Skin epidermis (tissue), 12 donors: Measurements from ENCODE around the gene TUBB2B.
"Not testable (repeated sequence)": the region's sequence is repeated elsewhere in the genome, so short reads cannot be mapped to it uniquely, and the experiment has no call there.

Experiments
- H3K27ac ChIP-seq, 21 experiments: fragments of 200-600 bp; sonication (generic) in 11 of 21; one replicate each; pipeline ENCODE4 v1.5.0; 2020; ENCODE audit warnings: mild to moderate bottlenecking in 3 of 21, inconsistent platforms in 2 of 21, moderate library complexity in 2 of 21
- H3K4me3 ChIP-seq, 7 experiments: fragments of 200-600 bp; sonication (generic) in 2 of 7; one replicate each; pipeline ENCODE4 v1.5.0; 2020; ENCODE audit warnings: inconsistent platforms in 2 of 7, mild to moderate bottlenecking in 2 of 7, moderate library complexity in 1 of 7

The TUBB2B gene

GRCh38 chr6:3220366-3220765 is 7.1 kb downstream of the TUBB2B start:
- Histone ChIP-seq H3K27ac (no peak overlapping the region), H3K4me3 (no peak overlapping the region)

GRCh38 chr6:3218266-3218665 is 9.2 kb downstream of the TUBB2B start:
- no peak overlapping the region for H3K27ac ChIP-seq
- no peak overlapping the region for H3K4me3 ChIP-seq

DNA sequence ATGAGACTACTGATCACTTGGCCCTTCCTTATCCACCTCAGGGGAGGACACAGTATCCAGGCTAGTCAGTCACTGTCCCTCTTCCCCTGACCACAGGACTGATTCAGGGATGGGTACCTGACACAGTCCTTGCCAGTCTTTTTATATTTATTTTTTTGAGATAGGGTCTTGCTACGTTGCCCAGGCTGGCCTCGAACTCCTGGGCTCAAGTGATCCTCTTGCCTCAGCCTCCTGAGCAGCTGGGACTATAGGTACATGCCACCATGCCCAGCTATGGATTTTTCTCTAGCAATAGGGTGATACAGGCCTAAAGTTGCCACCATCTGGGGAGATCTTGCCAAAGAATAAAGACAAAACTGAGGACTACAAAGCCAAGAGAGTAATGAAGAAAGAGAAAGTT is 10.2 kb downstream of the TUBB2B start:
- Histone ChIP-seq H3K4me3 (no peak overlapping the region), H3K27ac (no peak overlapping the region)

- Histone ChIP-seq H3K4me3 (no peak overlapping the region), H3K27ac (no peak overlapping the region)
Observed at GRCh38 chr6:3214898-3215297, 12.6 kb downstream of the TUBB2B start.

GRCh38 chr6:3213334-3213695 is 14.1 kb downstream of the TUBB2B start:
- Histone ChIP-seq H3K27ac (no peak overlapping the region), H3K4me3 (no peak overlapping the region)

- H3K27ac ChIP-seq: no peak overlapping the region
Observed at GRCh38 chr6:3212261-3212660, 15.2 kb downstream of the TUBB2B start.

DNA sequence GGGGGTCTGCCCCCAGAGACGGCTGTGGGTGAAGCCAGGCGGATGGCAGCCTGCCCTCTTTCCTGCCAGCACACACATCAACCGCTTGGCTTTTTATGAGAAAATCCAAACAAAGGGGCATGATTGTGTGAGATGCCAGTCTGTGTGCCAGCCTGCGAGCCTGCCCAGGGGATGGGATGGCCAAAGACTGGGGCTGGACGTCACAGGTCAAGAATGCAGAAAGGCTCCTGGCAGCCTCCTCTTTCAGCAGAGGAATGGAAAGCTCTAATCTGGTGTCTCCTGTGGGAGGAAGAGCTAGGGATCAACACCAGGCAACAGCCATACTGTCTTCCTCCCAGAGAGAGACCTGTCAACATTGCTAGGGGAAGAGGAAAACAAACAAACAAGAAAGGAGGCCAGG is 15.8 kb downstream of the TUBB2B start:
- peak overlapping the region in 1 of 21 experiments; percentile 19 for H3K27ac ChIP-seq
- no peak overlapping the region for H3K4me3 ChIP-seq

More at GRCh38 chr6:3212261-3212660, 15.2 kb downstream of the TUBB2B start:
- H3K4me3 ChIP-seq: no peak overlapping the region

- H3K27ac ChIP-seq: peak overlapping the region in 12 of 21 experiments; percentile 42 to 91 (median 86)
- H3K4me3 ChIP-seq: no peak overlapping the region
Observed at GRCh38 chr6:3210024-3210610, 17.3 kb downstream of the TUBB2B start.

GRCh38 chr6:3209114-3210023 is 18.1 kb downstream of the TUBB2B start:
- Histone ChIP-seq H3K4me3 (no peak overlapping the region), H3K27ac (peak overlapping the region in 20 of 21 experiments; percentile 14 to 91 (median 82))

DNA sequence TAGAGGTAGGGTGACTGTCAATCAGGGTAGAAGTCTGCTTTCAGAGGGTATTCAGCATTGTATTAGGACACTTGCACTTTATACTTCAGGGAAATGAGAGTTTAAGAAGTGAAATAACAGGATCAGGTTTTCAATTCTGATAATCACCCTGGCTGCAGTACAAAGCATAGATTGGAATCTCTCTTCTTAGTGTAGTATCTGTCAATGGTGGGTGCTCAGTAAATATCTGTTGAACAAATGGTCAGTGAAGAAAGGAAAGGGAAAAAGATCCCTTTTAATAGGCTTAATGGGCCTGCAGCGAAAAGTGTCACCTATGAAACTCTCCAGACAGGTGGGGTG is 18.7 kb downstream of the TUBB2B start:
- Histone ChIP-seq H3K27ac (peak overlapping the region in 20 of 21 experiments; percentile 62 to 91 (median 82)), H3K4me3 (no peak overlapping the region)

DNA sequence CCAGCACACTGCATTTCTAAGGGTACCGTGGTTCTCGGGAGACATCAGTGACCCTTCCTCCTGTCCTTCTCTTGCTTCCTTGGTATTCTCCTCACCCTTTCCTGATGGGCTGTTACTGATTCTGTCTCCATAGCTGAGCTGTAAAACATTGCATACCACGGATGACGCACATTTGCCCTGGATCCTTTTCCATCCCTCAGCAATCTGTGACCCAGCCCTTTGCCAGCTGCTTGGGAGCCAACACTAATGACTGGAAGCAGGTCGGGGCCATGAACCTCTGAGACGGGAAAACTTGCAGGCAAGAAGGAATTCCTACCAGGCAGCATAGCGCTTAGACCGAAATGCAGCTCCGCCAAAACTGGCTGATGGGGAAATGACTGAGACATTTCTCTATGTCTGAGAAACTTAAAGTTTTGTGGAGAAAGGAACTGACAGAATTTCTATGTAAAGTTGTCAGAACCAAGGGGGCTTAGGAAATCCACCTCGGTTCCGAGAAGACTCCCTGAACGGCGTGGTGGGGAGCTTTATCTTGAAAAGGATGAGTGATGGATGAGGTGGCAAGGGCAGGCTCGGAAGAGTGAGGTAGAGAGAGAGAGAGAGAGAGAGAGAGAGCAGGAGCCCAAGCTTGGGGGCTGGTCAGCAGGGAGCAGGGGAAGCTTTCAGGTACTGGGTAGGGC is 19.2 kb downstream of the TUBB2B start:
- no peak overlapping the region for H3K4me3 ChIP-seq
- peak overlapping the region in 20 of 21 experiments; percentile 62 to 91 (median 82) for H3K27ac ChIP-seq

GRCh38 chr6:3206339-3207015 is 21.0 kb downstream of the TUBB2B start:
- no peak overlapping the region for H3K4me3 ChIP-seq
- H3K27ac ChIP-seq: peak overlapping the region in 16 of 21 experiments; percentile 13 to 91 (median 73)

- no peak overlapping the region for H3K4me3 ChIP-seq
- peak overlapping the region in 18 of 21 experiments; percentile 22 to 91 (median 67) for H3K27ac ChIP-seq
Observed at GRCh38 chr6:3205913-3206312, 21.5 kb downstream of the TUBB2B start.

DNA sequence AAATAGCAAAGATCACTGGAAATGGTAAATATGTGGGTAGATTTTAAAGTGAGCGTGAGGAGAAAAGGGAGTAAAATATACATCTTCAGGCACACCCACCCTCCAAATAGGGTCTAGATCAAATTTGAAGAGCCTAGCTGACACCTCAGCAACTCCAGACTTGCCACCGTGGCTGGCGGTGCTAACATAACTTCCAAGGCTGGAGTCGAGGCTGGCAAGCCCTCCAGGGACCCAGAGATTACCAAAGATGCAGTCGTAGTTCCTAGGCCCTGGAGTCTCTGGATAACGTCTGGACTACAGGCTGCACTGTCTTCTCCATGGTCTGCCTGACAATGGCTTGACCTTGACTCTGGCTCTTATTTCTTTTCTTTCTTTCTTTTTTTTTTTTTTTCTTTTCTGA is 22.5 kb downstream of the TUBB2B start:
- peak overlapping the region in 2 of 21 experiments; percentile 59 to 69 for H3K27ac ChIP-seq
- no peak overlapping the region for H3K4me3 ChIP-seq

DNA sequence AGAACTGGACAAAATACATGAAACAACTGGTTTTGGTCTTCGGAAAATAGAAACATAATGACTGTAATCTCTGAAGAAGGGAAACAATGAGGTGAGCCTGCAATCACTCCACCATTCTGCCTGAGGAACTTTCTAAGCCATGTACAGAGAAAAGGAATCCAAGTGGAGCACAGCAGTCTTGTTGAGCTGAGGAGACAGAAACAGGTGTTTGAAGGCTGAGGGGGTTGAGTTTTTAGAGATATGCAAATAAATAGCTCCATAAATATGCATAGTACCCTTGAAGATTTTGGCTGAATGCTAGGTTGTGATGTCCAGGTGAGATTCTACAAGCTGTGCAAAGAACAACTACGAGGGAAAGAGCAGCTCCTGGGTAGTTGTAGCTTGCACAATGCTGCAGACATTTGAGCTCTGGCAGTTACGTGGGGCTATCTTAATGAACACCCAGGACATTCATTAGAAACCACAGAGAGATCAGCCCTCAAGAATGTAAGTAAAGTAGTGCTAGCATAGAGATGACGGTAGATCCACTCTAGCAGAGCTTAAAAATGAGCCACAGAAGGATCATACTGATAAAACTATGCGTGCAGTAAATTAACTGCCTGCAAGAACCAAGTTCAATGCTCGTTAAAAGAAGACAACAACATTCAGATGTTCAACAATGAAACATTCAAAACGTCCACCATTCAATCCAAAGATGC is 24.3 kb downstream of the TUBB2B start:
- no peak overlapping the region for H3K27ac ChIP-seq

GRCh38 chr6:3201388-3201787 is 26.1 kb downstream of the TUBB2B start:
- Histone ChIP-seq H3K27ac (no peak overlapping the region), H3K4me3 (no peak overlapping the region)

More for the DNA sequence above, 24.3 kb downstream of the TUBB2B start:
- no peak overlapping the region for H3K4me3 ChIP-seq

DNA sequence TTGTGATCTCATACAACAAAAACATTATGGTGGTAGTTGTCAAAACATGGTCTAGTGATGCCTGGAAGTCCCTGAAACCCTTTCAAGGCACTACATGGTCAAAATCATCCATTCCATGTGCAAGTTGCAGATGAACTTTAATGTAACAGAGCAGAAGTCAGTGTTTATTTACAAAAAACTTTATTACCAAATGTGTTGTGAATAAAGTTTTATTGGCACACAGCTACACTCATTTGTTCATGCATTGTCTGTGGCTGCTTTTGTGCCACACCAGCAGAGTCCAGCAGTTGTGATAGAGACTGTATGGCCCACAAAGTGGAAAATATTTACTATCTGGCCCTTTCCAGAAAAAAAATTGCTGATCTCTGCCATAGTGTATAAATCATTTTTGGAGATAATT is 26.8 kb downstream of the TUBB2B start:
- Histone ChIP-seq H3K27ac (no peak overlapping the region), H3K4me3 (no peak overlapping the region)

GRCh38 chr6:3199382-3199781 is 28.1 kb downstream of the TUBB2B start:
- H3K27ac ChIP-seq: no peak overlapping the region
- H3K4me3 ChIP-seq: no peak overlapping the region

DNA sequence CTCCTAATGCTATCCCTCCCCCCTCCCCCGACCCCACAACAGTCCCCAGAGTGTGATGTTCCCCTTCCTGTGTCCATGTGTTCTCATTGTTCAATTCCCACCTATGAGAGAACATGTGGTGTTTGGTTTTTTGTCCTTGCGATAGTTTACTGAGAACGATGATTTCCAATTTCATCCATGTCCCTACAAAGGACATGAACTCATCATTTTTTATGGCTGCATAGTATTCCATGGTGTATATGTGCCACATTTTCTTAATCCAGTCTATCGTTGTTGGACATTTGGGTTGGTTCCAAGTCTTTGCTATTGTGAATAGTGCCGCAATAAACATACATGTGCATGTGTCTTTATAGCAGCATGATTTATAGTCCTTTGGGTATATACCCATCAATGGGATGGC is 29.7 kb downstream of the TUBB2B start:
- not testable (repeated sequence) for H3K4me3 ChIP-seq, H3K27ac ChIP-seq

GRCh38 chr6:3196770-3197169 is 30.7 kb downstream of the TUBB2B start:
- H3K27ac ChIP-seq: no peak overlapping the region

More at GRCh38 chr6:3196770-3197169, 30.7 kb downstream of the TUBB2B start:
- no peak overlapping the region for H3K4me3 ChIP-seq
